Hindlimb muscle (tissue), 1 donor: Measurements from ENCODE around the gene PRKCE. TPM values are rescaled to one million over a fixed set of nuclear protein-coding genes. Genes with fewer than 3 reads are reported as not detected.

ENCODE experiments used
- polyA plus RNA-seq: library from polyadenylated mRNA; unstranded; fragments of 120-200 nt; gene quantifications from one replicate; pipeline ENCODE4 v1.2.1, GENCODE V29; 2013; ENCODE audit not compliant: insufficient read length

The PRKCE gene
- polyA plus RNA-seq, 1 donor, result 4.6 TPM

Other genes starting within 250 kb of the PRKCE start
- 10.6 TPM for gene SRBD1, start 40.4 kb upstream of the PRKCE start, polyA plus RNA-seq